ENCODE measurements around the gene TSSC4.

Gene TSSC4

GRCh38 chr11:2437516-2437915, 37.0 kb downstream of the TSSC4 start:
- no peak overlapping the region for H3K4me2 ChIP-seq
- H4K20me1 ChIP-seq (ENCODE audit: insufficient read depth), result no peaks in the 10 kb centered on the region
- H2AFZ ChIP-seq (ENCODE audit: low read depth), result no peak overlapping the region
- H3K4me1 ChIP-seq (ENCODE audit: low read depth, poor library complexity, severe bottlenecking), result peaks cover 18% of the 10 kb centered on the region
- no peak overlapping the region for H3K9ac ChIP-seq
- no peak overlapping the region for H3K4me3 ChIP-seq (IDR thresholded peaks at IDR 0.05; ENCODE audit: insufficient read depth, low read depth, low read length)
- H3K27ac ChIP-seq, result no peak overlapping the region
- H3K27me3 ChIP-seq (ENCODE audit: insufficient read depth, low read depth), result no peaks in the 10 kb centered on the region
- no peaks in the 10 kb centered on the region for H3K36me3 ChIP-seq (ENCODE audit: insufficient read depth)
- no peaks in the 10 kb centered on the region for H3K79me2 ChIP-seq (ENCODE audit: insufficient read depth, low read depth)
- TF ChIP-seq, protein P1, sequence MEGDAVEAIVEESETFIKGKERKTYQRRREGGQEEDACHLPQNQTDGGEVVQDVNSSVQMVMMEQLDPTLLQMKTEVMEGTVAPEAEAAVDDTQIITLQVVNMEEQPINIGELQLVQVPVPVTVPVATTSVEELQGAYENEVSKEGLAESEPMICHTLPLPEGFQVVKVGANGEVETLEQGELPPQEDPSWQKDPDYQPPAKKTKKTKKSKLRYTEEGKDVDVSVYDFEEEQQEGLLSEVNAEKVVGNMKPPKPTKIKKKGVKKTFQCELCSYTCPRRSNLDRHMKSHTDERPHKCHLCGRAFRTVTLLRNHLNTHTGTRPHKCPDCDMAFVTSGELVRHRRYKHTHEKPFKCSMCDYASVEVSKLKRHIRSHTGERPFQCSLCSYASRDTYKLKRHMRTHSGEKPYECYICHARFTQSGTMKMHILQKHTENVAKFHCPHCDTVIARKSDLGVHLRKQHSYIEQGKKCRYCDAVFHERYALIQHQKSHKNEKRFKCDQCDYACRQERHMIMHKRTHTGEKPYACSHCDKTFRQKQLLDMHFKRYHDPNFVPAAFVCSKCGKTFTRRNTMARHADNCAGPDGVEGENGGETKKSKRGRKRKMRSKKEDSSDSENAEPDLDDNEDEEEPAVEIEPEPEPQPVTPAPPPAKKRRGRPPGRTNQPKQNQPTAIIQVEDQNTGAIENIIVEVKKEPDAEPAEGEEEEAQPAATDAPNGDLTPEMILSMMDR (conservative IDR thresholded peaks at IDR 0.05; ENCODE audit: low read depth, low read length), result no peak

DNA sequence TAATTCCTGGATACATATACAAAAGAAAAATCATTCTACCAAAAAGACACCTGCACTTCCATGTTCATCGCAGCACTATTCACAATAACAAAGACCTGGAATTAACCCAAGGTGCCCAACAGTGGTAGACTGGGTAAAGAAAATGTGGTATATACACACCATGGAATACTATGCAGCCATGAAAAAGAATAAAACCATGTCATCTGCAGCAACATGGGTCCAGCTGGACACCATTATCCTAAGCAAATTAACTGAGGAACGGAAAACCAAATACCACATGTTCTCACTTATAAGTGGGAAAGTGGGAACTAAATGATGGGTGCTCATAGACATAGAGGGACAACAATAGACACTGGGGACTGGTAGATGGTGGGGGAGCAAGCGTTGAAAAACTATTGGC, 39.3 kb downstream of the TSSC4 start:
- Histone ChIP-seq H3K4me1 (ENCODE audit: low read depth, poor library complexity, severe bottlenecking) (peaks cover 36% of the 10 kb centered on the region), H3K9ac (no peak overlapping the region), H3K4me2 (no peak overlapping the region), H3K4me3 (IDR thresholded peaks at IDR 0.05; ENCODE audit: insufficient read depth, low read depth, low read length) (no peak overlapping the region), H3K27me3 (ENCODE audit: insufficient read depth, low read depth) (no peaks in the 10 kb centered on the region), H4K20me1 (ENCODE audit: insufficient read depth) (no peaks in the 10 kb centered on the region), H2AFZ (ENCODE audit: low read depth) (no peak overlapping the region), H3K36me3 (ENCODE audit: insufficient read depth) (no peaks in the 10 kb centered on the region), H3K27ac (no peak overlapping the region), H3K79me2 (ENCODE audit: insufficient read depth, low read depth) (no peaks in the 10 kb centered on the region)
- TF ChIP-seq, protein P1 (conservative IDR thresholded peaks at IDR 0.05; ENCODE audit: low read depth, low read length), result no peak

- Histone ChIP-seq H3K27me3 (ENCODE audit: insufficient read depth, low read depth) (no peaks in the 10 kb centered on the region), H3K9ac (no peak overlapping the region), H3K79me2 (ENCODE audit: insufficient read depth, low read depth) (no peaks in the 10 kb centered on the region), H2AFZ (ENCODE audit: low read depth) (no peak overlapping the region), H3K4me3 (IDR thresholded peaks at IDR 0.05; ENCODE audit: insufficient read depth, low read depth, low read length) (no peak overlapping the region), H4K20me1 (ENCODE audit: insufficient read depth) (no peaks in the 10 kb centered on the region), H3K4me2 (no peak overlapping the region), H3K4me1 (ENCODE audit: low read depth, poor library complexity, severe bottlenecking) (peaks cover 36% of the 10 kb centered on the region), H3K36me3 (ENCODE audit: insufficient read depth) (no peaks in the 10 kb centered on the region), H3K27ac (no peak overlapping the region)
- TF ChIP-seq, protein P1 (conservative IDR thresholded peaks at IDR 0.05; ENCODE audit: low read depth, low read length), result no peak
These were observed 40.1 kb downstream of the TSSC4 start for GRCh38 chr11:2440646-2441045.

GRCh38 chr11:2441171-2441570, 40.6 kb downstream of the TSSC4 start:
- H3K4me1 ChIP-seq (ENCODE audit: low read depth, poor library complexity, severe bottlenecking), result peaks cover 40% of the 10 kb centered on the region
- no peaks in the 10 kb centered on the region for H3K27me3 ChIP-seq (ENCODE audit: insufficient read depth, low read depth)
- TF ChIP-seq, protein P1 (conservative IDR thresholded peaks at IDR 0.05; ENCODE audit: low read depth, low read length), result no peak

More at GRCh38 chr11:2441171-2441570, 40.6 kb downstream of the TSSC4 start:
- H3K4me3 ChIP-seq (IDR thresholded peaks at IDR 0.05; ENCODE audit: insufficient read depth, low read depth, low read length), result no peak overlapping the region
- no peak overlapping the region for H3K9ac ChIP-seq
- H3K4me2 ChIP-seq, result no peak overlapping the region
- H3K79me2 ChIP-seq (ENCODE audit: insufficient read depth, low read depth), result no peaks in the 10 kb centered on the region
- H3K27ac ChIP-seq, result no peak overlapping the region
- H2AFZ ChIP-seq (ENCODE audit: low read depth), result no peak overlapping the region
- no peaks in the 10 kb centered on the region for H4K20me1 ChIP-seq (ENCODE audit: insufficient read depth)
- H3K36me3 ChIP-seq (ENCODE audit: insufficient read depth), result no peaks in the 10 kb centered on the region
